Central memory CD8-positive, alpha-beta T cell (primary cell): ENCODE data around the gene MAP2K1.
"Not testable (repeated sequence)": the region's sequence is repeated elsewhere in the genome, so short reads cannot be mapped to it uniquely, and the experiment has no call there.

ENCODE experiments used
- ATAC-seq: fragments of 150-1000 bp; cut with Tn5 transposase; replicated peaks from 2 replicates; pipeline ENCODE4 v1.10.0; 2022; ENCODE audit warnings: mild to moderate bottlenecking, moderate FRiP score, moderate number of reproducible peaks; ENCODE audit not compliant: poor library complexity, severe bottlenecking; ENCODE audit errors: extremely low read depth
- DNase-seq, 2 donors: peaks; one replicate each; pipeline ENCODE4 v3.0.0; 2021; ENCODE audit warnings: low spot score in 2 of 2
- H3K27ac Mint-ChIP-seq: one replicate; pipeline ENCODE4 v1.8.0; 2022; ENCODE audit warnings: low read depth, mild to moderate bottlenecking, moderate library complexity, mixed read lengths
- H3K27me3 Mint-ChIP-seq: one replicate; pipeline ENCODE4 v1.8.0; 2022; ENCODE audit warnings: mixed read lengths
- H3K36me3 Mint-ChIP-seq: one replicate; pipeline ENCODE4 v1.8.0; 2022; ENCODE audit warnings: mild to moderate bottlenecking, moderate library complexity, mixed read lengths; ENCODE audit not compliant: insufficient read depth
- H3K4me1 Mint-ChIP-seq: one replicate; pipeline ENCODE4 v1.8.0; 2022; ENCODE audit warnings: mixed read lengths
- H3K4me3 Mint-ChIP-seq: one replicate; pipeline ENCODE4 v1.8.0; 2022; ENCODE audit warnings: mild to moderate bottlenecking, moderate library complexity, mixed read lengths
- H3K9me3 Mint-ChIP-seq: one replicate; pipeline ENCODE4 v1.8.0; 2022; ENCODE audit warnings: mixed read lengths

MAP2K1 gene

DNA sequence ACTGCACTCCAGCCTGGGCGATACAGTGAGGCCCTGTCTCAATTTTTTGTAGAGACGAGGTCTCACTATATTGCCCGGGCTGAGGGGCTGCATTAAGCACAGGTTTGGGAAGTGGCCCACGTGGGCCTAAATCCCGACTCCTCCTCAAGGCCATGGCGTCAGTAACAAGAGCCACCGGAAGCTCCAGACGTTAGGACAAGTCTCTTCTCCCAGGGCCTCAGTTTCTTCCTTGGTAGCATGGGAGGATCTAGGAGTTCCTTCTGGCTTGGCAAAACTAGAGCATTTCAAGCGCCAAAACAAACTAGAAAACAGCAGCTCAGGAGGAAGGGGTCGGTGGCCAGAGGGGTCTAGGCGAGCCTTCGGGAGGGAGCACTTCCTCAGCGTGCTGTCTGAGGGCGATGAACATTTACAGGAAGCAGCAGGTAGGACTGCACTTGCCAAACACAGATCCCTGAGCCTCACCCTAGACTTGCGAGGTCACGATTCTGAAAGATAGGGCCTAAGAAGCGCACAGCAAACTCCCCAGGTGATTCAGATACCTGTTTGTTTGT lies 110.3 kb downstream of the MAP2K1 start:
- H3K9me3 Mint-ChIP-seq = no peaks in the 10 kb centered on the region
- H3K4me1 Mint-ChIP-seq = peaks cover 33% of the 10 kb centered on the region
- DNase-seq (no peak), ATAC-seq (peak; percentile 50)
- peak overlapping the region; percentile 88 for H3K4me3 Mint-ChIP-seq
- H3K27ac Mint-ChIP-seq = peak overlapping the region; percentile 95
- peaks cover 74% of the 10 kb centered on the region for H3K36me3 Mint-ChIP-seq
- H3K27me3 Mint-ChIP-seq = no peaks in the 10 kb centered on the region

GRCh38 chr15:66497502-66498455 lies 111.1 kb downstream of the MAP2K1 start, which contains the start of gene SNAPC5:
TSS of gene SNAPC5 (minus strand) at chr15:66497762. CDS start at chr15:66497731, 31 bp downstream.
- no peaks in the 10 kb centered on the region for H3K9me3 Mint-ChIP-seq
- ATAC-seq (peak; percentile 96), DNase-seq (peak; percentile 96 to 97)
- H3K27me3 Mint-ChIP-seq = no peaks in the 10 kb centered on the region
- peaks cover 77% of the 10 kb centered on the region for H3K36me3 Mint-ChIP-seq
- H3K4me1 Mint-ChIP-seq = peaks cover 37% of the 10 kb centered on the region
- peak within 1 kb of the TSS; percentile 95 for H3K27ac Mint-ChIP-seq
- peak within 1 kb of the TSS; percentile 88 for H3K4me3 Mint-ChIP-seq

DNA sequence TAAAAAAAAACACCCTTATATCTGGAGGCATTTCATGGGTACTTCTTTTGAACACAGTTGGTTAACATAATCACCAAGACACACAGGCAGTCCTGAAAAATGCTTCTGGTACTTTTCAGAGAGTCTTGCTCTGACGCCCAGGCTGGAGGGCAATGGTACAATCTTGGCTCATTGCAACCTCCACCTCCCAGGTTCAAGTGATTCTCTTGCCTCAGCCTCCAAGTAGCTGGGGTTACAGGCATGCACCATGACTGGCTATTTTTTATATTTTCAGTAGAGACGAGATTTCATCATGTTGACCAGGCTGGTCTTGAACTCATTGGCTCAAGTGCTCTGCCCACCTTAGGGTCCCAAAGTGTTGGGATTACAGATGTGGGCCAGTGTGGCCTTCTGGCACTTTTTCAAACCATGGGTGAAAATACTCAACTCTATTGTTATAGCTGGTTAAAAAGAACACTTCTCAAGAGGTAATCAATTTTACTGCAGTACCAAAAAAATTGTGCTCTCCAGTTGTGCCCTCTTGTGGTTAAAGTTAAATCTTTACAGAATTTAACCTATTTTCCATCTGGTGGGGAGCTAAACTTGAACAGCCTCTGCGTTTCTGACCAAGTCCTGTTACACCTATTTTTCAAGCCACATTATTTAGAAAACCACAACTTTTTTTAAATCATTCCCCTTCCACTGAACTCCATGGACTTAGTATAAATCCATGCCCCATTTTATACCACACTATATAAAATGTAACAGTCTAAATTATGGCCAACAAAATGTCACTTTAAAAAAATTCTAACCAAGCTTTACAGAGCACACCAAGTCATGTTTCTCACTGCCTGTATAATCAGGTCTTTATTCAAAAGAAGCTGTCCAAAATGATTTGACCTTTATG lies 112.0 kb downstream of the MAP2K1 start:
- H3K4me3 Mint-ChIP-seq = no peak overlapping the region
- DNase-seq = no peak

DNA sequence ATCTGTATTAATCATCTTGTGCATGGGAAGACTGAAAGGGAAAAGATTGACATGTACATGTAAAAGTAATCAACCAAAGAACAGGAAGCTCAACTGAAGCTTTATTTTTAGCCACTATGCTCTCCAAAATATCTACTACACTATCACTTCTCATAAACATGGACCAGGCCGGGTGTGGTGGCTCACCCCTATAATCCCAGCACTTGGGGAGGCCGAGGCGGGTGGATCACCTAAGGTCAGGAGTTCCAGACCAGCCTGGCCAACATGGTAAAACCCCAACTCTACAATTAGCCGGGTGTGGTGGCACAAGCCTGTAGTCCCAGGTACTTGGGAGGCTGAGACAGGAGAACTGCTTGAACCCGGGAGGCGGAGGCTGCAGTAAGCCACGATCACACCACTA lies 113.6 kb downstream of the MAP2K1 start:
- Mint-ChIP-seq H3K4me3 (peak overlapping the region; percentile 5), H3K36me3 (peaks cover 75% of the 10 kb centered on the region), H3K4me1 (peaks cover 57% of the 10 kb centered on the region), H3K27ac (peak overlapping the region; percentile 61)
- not testable (repeated sequence) for H3K27me3 Mint-ChIP-seq, H3K9me3 Mint-ChIP-seq, ATAC-seq, DNase-seq

More for the DNA sequence above, 112.0 kb downstream of the MAP2K1 start:
- Mint-ChIP-seq H3K27me3 (no peaks in the 10 kb centered on the region), H3K4me1 (peaks cover 47% of the 10 kb centered on the region), H3K9me3 (no peaks in the 10 kb centered on the region), H3K27ac (peak overlapping the region; percentile 95), H3K36me3 (peaks cover 76% of the 10 kb centered on the region)
- peak; percentile 7 for ATAC-seq

GRCh38 chr15:66502491-66502890 lies 115.8 kb downstream of the MAP2K1 start:
- Mint-ChIP-seq H3K27me3 (no peaks in the 10 kb centered on the region), H3K4me1 (peaks cover 56% of the 10 kb centered on the region), H3K9me3 (no peaks in the 10 kb centered on the region), H3K27ac (peak overlapping the region; percentile 96), H3K4me3 (peak overlapping the region; percentile 88), H3K36me3 (peaks cover 73% of the 10 kb centered on the region)
- DNase-seq (no peak), ATAC-seq (no peak)

DNA sequence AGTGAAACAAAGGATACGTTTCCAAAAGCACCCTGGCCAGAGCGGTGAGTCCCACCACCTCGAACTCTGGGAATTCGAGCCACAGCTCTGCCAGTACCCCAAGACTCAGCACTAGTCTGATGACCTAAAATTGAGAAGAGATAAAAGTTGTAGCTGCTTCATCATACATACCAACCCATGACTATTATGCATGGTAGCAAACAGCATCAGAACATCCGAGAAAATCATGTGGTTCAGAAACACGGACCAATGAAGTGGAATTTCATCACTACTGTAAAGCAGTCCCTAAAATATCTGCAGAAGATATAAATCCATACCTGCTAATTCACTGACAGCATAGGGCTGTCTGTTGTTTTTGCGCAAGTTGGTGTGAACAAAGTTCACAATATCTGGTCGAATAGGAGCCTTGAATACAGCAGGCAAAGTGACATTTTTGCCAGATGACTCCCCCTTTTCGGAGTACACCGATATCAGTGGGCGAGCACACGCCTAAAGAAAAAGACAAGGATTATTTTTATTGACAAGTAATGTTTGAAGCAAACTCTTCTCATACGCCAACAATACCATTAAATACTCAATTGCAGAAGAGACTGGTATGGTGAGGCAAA lies 116.4 kb downstream of the MAP2K1 start:
- Mint-ChIP-seq H3K4me1 (peaks cover 50% of the 10 kb centered on the region), H3K4me3 (peak overlapping the region; percentile 88), H3K36me3 (peaks cover 67% of the 10 kb centered on the region), H3K27ac (peak overlapping the region; percentile 96)
- not testable (repeated sequence) for DNase-seq, H3K27me3 Mint-ChIP-seq, H3K9me3 Mint-ChIP-seq, ATAC-seq

- peak overlapping the region; percentile 88 for H3K4me3 Mint-ChIP-seq
- DNase-seq (no peak), ATAC-seq (no peak)
- no peaks in the 10 kb centered on the region for H3K9me3 Mint-ChIP-seq
- H3K27me3 Mint-ChIP-seq = no peaks in the 10 kb centered on the region
- peaks cover 58% of the 10 kb centered on the region for H3K36me3 Mint-ChIP-seq
- peaks cover 48% of the 10 kb centered on the region for H3K4me1 Mint-ChIP-seq
- peak overlapping the region; percentile 96 for H3K27ac Mint-ChIP-seq
Observed at GRCh38 chr15:66503780-66504562, 117.3 kb downstream of the MAP2K1 start.

DNA sequence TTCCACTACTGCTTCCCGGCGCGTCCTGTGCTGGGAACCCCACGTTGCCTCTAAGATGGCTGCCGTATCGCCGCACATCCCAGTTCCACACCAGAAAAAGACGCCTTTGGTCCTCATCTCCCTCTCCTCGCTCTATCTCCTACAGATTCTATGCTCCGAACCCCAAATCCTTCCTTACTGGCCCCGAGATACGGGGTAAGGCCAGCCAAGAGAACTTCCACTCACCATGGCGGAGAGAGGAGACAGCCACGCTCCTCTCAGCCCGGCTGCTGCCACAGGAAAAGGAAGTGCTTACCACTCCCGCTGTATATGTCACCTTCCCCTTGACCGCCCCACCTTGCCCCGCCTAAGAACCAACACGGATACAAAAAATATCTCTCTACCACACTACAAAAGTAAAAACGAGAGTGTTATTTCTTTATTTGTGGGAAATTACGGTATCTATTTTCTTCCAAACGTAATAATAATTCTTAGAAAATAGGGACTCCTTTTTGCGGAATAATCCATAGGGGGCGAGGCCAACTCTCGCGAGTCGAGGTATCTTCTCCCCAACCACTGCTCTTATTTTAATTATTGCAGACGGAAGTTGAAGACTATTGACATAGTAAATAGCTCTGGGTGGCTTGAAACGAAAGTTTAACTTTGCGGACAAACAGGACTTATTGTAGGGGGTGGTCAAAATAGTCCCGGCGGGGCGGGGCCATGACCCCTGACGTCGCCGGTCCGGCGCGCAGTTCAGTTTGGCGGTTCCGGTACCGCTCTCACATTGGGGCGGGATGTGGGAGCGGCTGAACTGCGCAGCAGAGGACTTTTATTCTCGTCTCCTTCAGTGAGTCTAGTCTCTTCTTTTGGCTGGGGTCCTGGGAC lies 118.1 kb downstream of the MAP2K1 start, which contains the start of the genes RPL4 and ZWILCH:
TSS of gene RPL4 (minus strand) at position 293 of the 867 bp plus-strand sequence. CDS start at position 228, 65 bp downstream.
TSS of gene ZWILCH (plus strand) at position 764 of the 867 bp plus-strand sequence. CDS start at position 777, 13 bp downstream.
- H3K27ac Mint-ChIP-seq = peak within 1 kb of the TSS; percentile 96
- peak within 1 kb of the TSS; percentile 88 for H3K4me3 Mint-ChIP-seq
- DNase-seq (peak; percentile 75 to 80), ATAC-seq (peak; percentile 89)
- H3K27me3 Mint-ChIP-seq = no peaks in the 10 kb centered on the region
- peaks cover 48% of the 10 kb centered on the region for H3K4me1 Mint-ChIP-seq
- H3K9me3 Mint-ChIP-seq = no peaks in the 10 kb centered on the region
- H3K36me3 Mint-ChIP-seq = peaks cover 50% of the 10 kb centered on the region

GRCh38 chr15:66505430-66505811 lies 118.7 kb downstream of the MAP2K1 start:
- no peak for DNase-seq
- Mint-ChIP-seq H3K4me1 (peaks cover 43% of the 10 kb centered on the region), H3K27me3 (no peaks in the 10 kb centered on the region), H3K36me3 (peaks cover 44% of the 10 kb centered on the region), H3K9me3 (no peaks in the 10 kb centered on the region), H3K4me3 (peak overlapping the region; percentile 88), H3K27ac (peak overlapping the region; percentile 96)
- peak; percentile 10 for ATAC-seq

DNA sequence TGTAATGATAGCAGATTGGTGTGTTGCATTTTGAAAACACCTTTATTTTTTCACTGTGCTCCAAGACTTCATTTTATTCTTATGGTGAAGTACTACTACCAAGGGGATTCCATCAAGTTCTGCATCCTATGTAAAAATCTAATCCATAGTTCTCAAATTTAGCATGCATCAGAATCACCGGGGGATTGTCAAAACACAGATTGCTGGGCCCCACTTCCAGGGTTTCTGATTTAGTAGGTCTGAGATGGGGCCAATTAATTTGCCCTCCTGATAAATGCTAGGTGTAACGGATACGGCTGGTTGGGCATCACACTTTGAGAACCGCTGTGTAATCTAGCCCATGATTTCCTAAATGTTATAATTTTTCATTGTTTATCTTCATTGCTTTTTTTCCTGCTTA lies 119.1 kb downstream of the MAP2K1 start:
- Mint-ChIP-seq H3K9me3 (no peaks in the 10 kb centered on the region), H3K27me3 (no peaks in the 10 kb centered on the region), H3K27ac (peak overlapping the region; percentile 96), H3K4me3 (peak overlapping the region; percentile 88), H3K4me1 (peaks cover 42% of the 10 kb centered on the region), H3K36me3 (peaks cover 40% of the 10 kb centered on the region)
- DNase-seq (no peak), ATAC-seq (no peak)
